Ovary (tissue), 3 donors: Measurements from ENCODE around the gene EIF4E.

Experiments
- EP300 ChIP-seq: sonication (generic); formaldehyde crosslinking; IDR thresholded peaks from one replicate; pipeline ENCODE4 v1.6.1; 2017; ENCODE audit warnings: antibody characterized with exemption
- POLR2A ChIP-seq: fragments of 450-650 bp; IDR thresholded peaks from one replicate; pipeline ENCODE4 v1.6.1; 2017; ENCODE audit warnings: antibody characterized with exemption, mild to moderate bottlenecking, moderate library complexity
- TF ChIP-seq, protein P1 (sequence below), 3 donors: fragments of 450-650 bp in 2 of 3; fragments of 200-600 bp in 1 of 3; IDR thresholded peaks; one replicate each; pipeline versions ENCODE4 v1.5.1 to v1.8.0; 2016 to 2022; ENCODE audit warnings: antibody characterized with exemption in 3 of 3, mild to moderate bottlenecking in 1 of 3
- donor health status: DM: no; HTN: no; CAD: no.

DNA sequence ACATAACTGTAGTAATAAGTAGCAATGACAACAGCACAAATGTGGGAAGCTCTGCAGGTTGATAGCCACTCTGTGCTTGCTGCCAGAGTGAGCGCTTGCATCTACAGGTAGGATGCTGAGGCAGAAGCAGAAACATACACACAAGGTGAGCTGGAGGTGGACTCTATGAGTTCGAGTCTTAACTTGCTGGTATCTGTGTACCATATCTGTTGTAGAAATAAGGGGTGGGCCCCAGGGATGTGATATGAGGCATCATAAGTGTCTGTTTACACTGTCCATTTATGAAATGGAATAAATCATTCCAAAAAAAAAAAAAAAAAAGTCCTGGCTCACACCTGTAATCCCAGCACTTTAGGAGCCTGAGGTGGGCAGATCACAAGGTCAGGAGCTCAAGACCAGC is 32.8 kb upstream of the EIF4E start:
- TF ChIP-seq, protein P1, sequence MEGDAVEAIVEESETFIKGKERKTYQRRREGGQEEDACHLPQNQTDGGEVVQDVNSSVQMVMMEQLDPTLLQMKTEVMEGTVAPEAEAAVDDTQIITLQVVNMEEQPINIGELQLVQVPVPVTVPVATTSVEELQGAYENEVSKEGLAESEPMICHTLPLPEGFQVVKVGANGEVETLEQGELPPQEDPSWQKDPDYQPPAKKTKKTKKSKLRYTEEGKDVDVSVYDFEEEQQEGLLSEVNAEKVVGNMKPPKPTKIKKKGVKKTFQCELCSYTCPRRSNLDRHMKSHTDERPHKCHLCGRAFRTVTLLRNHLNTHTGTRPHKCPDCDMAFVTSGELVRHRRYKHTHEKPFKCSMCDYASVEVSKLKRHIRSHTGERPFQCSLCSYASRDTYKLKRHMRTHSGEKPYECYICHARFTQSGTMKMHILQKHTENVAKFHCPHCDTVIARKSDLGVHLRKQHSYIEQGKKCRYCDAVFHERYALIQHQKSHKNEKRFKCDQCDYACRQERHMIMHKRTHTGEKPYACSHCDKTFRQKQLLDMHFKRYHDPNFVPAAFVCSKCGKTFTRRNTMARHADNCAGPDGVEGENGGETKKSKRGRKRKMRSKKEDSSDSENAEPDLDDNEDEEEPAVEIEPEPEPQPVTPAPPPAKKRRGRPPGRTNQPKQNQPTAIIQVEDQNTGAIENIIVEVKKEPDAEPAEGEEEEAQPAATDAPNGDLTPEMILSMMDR (IDR thresholded peaks at IDR 0.05) = no peak
- TF ChIP-seq POLR2A (no peak), EP300 (no peak)
